AG04450 (cell line): ENCODE results near the gene SULT2A1. TPM values are rescaled to one million over a fixed set of nuclear protein-coding genes. Genes with fewer than 3 reads are reported as not detected.

ENCODE experiments used
- CTCF ChIA-PET: fragments of 300-600, 350-600 bp; formaldehyde crosslinking; extraction: SDS; loops from one replicate; lab custom pipeline; 2022; ENCODE audit warnings: antibody characterized with exemption, inconsistent platforms; lab: Charles Lee
- POLR2A ChIA-PET: fragments of 350-600 bp; formaldehyde crosslinking; extraction: SDS; loops from one replicate; lab custom pipeline; 2021; ENCODE audit warnings: antibody characterized with exemption, inconsistent platforms; lab: Yijun Ruan, JAX
- DNase-seq: peaks from one replicate; pipeline ENCODE4 v3.0.0-alpha.2; 2011; ENCODE audit warnings: low read depth, low spot score
- H3K27ac ChIP-seq: one replicate; pipeline ENCODE4 v1.5.1; 2012; ENCODE audit warnings: low read depth, low read length, control low read depth
- H3K27me3 ChIP-seq: one replicate; pipeline ENCODE4 v1.6.0; 2012; ENCODE audit warnings: low read length; ENCODE audit not compliant: control insufficient read depth, insufficient read depth
- H3K4me3 ChIP-seq: 2 replicates; pipeline ENCODE4 v1.5.1; 2011; ENCODE audit warnings: mild to moderate bottlenecking, low read depth, low read length, control low read depth
- H3K9me3 ChIP-seq: 2 replicates; pipeline ENCODE4 v1.5.1; 2012; ENCODE audit warnings: low read length; ENCODE audit not compliant: control insufficient read depth, insufficient read depth
- CTCF ChIP-seq: IDR thresholded peaks from 2 replicates; pipeline ENCODE4 v1.5.1; 2011; ENCODE audit warnings: low read depth, low read length, control low read depth, inconsistent platforms
- polyA plus RNA-seq: library from polyadenylated mRNA; depleted of rRNA; stranded (reverse); fragments of >200 nt; gene quantifications from 2 replicates; pipeline ENCODE4 v1.2.3, GENCODE V29; 2011

Gene SULT2A1
- polyA plus RNA-seq, 1 experiment, result not detected

DNA sequence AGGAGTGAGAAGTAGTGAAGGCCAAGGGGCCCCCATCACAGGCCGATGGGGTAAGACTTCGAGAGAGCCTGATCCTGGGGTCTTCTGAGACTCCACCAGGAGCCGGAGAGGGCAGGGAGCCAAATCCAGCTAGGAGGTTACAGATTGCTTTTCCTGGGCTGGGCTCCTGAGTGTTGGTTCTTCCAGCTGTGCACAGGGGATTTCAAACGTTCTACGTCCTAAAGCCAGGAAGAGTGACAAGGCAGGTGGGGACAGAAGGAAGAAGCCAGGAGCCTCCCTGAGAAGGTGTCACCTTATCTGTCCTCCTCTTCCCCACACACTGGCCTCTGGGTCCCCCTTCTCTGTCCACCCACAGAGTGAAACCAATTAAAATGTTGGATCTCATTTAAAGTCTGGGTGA is 43.2 kb downstream of the SULT2A1 start:
- POLR2A ChIA-PET, result no interaction called here
- DNase-seq, result no peak
- peaks cover 13% of the 10 kb centered on the region for H3K27me3 ChIP-seq
- CTCF ChIA-PET, result no interaction called here
- TF ChIP-seq CTCF, result no peak
- H3K4me3 ChIP-seq, result no peak overlapping the region
- no peak overlapping the region for H3K27ac ChIP-seq
- H3K9me3 ChIP-seq, result peaks cover 6% of the 10 kb centered on the region; the same call in 1 of the 2 replicates

DNA sequence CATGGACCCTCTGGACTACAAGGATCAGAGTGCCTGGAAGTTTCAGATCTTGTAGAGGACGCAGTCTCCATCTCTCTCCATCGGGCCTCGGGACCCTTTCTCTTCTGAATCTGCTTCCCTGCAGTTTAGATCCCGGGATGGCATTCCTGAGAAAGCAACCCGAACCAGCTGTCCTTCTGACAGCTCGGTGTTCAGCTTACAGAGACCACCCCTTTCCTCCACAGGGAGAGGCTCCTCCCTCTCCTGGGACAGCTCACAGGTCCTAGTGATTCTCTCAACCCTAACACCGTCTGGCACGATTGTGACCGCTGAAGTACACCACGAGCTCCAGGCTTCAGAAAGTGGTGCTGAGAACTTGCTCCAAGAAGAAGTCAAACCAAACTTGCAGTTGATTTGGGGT is 46.2 kb downstream of the SULT2A1 start:
- ChIA-PET CTCF (interaction anchor here (1.9 kb wide), 1 partner anchor 24 kb away, joined by 5 read pairs; no protein-coding TSS in a partner anchor), POLR2A (no interaction called here)
- H3K9me3 ChIP-seq, result peaks cover 6% of the 10 kb centered on the region; the same call in 1 of the 2 replicates
- no peak overlapping the region for H3K27ac ChIP-seq
- no peak for TF ChIP-seq CTCF
- H3K27me3 ChIP-seq, result peaks cover 13% of the 10 kb centered on the region
- H3K4me3 ChIP-seq, result no peak overlapping the region
- DNase-seq, result no peak

GRCh38 chr19:47839411-47839810 is 46.7 kb downstream of the SULT2A1 start:
- POLR2A ChIA-PET, result no interaction called here
- no peak for DNase-seq
- H3K27me3 ChIP-seq, result peaks cover 13% of the 10 kb centered on the region
- TF ChIP-seq CTCF, result no peak
- no peak overlapping the region for H3K27ac ChIP-seq
- CTCF ChIA-PET, result interaction anchor here (1.9 kb wide), 1 partner anchor 24 kb away, joined by 5 read pairs; no protein-coding TSS in a partner anchor
- H3K9me3 ChIP-seq, result peaks cover 6% of the 10 kb centered on the region; the same call in 1 of the 2 replicates
- H3K4me3 ChIP-seq, result no peak overlapping the region

DNA sequence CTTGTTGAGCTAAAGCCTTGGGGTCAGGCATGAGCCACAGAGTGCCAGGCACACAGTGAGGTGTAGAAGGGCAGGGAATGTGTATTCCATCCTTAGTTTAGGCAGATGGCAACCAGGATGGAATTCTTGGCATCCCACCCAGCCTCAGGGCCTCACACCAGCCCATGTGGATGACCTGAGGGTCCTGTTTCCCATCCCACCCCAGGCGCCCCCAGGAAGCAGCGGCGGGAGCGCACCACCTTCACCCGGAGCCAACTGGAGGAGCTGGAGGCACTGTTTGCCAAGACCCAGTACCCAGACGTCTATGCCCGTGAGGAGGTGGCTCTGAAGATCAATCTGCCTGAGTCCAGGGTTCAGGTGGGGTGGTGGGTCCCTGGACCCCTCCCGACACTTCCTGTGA is 50.1 kb downstream of the SULT2A1 start:
- Histone ChIP-seq H3K27me3 (peaks cover 6% of the 10 kb centered on the region), H3K4me3 (no peak overlapping the region), H3K9me3 (peaks cover 6% of the 10 kb centered on the region; the same call in 1 of the 2 replicates), H3K27ac (no peak overlapping the region)
- TF ChIP-seq CTCF, result no peak
- CTCF ChIA-PET, result no interaction called here
- DNase-seq, result no peak
- POLR2A ChIA-PET, result no interaction called here

- Histone ChIP-seq H3K27me3 (no peaks in the 10 kb centered on the region), H3K9me3 (no peaks in the 10 kb centered on the region; the same call in 1 of the 2 replicates), H3K27ac (no peak overlapping the region), H3K4me3 (no peak overlapping the region)
- CTCF ChIA-PET, result interaction anchor here (0.7 to 1.1 kb wide), 2 partner anchors 30 to 205 kb away, joined by 3 to 8 read pairs; no protein-coding TSS in a partner anchor
- POLR2A ChIA-PET, result no interaction called here
- no peak for TF ChIP-seq CTCF
- no peak for DNase-seq
Observed at GRCh38 chr19:47832723-47833122, 53.4 kb downstream of the SULT2A1 start.
